ENCODE measurements around the gene PLB1. TPM values are rescaled to one million over a fixed set of nuclear protein-coding genes. Genes with fewer than 3 reads are reported as not detected.

PLB1 gene
- total and polyA plus RNA-seq, 2 donors (not counting 1 experiment from before 2014, with no cell fraction given), result 0.25 to 0.51 TPM

GRCh38 chr2:28490558-28490957, 5.3 kb upstream of the PLB1 start:
- intact Hi-C loops (cut with micrococcal nuclease), result no loop called here
- Mint-ChIP-seq H3K27ac (no peak overlapping the region), H3K4me1 (no peaks in the 10 kb centered on the region), H3K9me3 (ENCODE audit: insufficient read depth) (no peaks in the 10 kb centered on the region), H3K27me3 (peaks cover 13% of the 10 kb centered on the region), H3K4me3 (no peak overlapping the region)
- CTCF ChIA-PET, result no interaction called here
- ATAC-seq (ENCODE audit: low read depth) (no peak), DNase-seq (no peak)
- Histone ChIP-seq H3K27me3 (replicated peaks in 1 of 4; ENCODE audit: control extremely low read depth in 1 of 4, control insufficient read depth in 3 of 4, insufficient read depth in 4 of 4, low read length in 3 of 4) (no peaks in the 10 kb centered on the region), H3K9ac (ENCODE audit: low read length) (no peak overlapping the region), H3K36me3 (replicated peaks in 1 of 2; ENCODE audit: control extremely low read depth in 1 of 2, control insufficient read depth in 1 of 2, extremely low read depth in 1 of 2, insufficient read depth in 2 of 2, low read length in 1 of 2) (no peaks in the 10 kb centered on the region), H3K4me2 (replicated peaks; ENCODE audit: low read depth, low read length, poor library complexity, severe bottlenecking) (no peak overlapping the region), H3K4me3 (ENCODE audit: control extremely low read depth in 1 of 5, extremely low read depth in 1 of 5, insufficient read depth in 1 of 5, low read depth in 2 of 5, low read length in 4 of 5) (no peak overlapping the region), H3K27ac (ENCODE audit: low read length in 2 of 2) (no peak overlapping the region), H4K20me1 (ENCODE audit: control insufficient read depth, insufficient read depth, low read length, poor library complexity, severe bottlenecking) (no peaks in the 10 kb centered on the region), H2AFZ (ENCODE audit: insufficient read depth, low read depth, low read length, poor library complexity, severe bottlenecking) (no peak overlapping the region), H3K4me1 (ENCODE audit: control insufficient read depth in 2 of 2, insufficient read depth in 2 of 2, low read length in 2 of 2) (no peaks in the 10 kb centered on the region), H3K79me2 (ENCODE audit: control insufficient read depth, insufficient read depth, low read length) (no peaks in the 10 kb centered on the region), H3K9me3 (ENCODE audit: control extremely low read depth in 1 of 3, control insufficient read depth in 2 of 3, insufficient read depth in 1 of 3, low read length in 2 of 3) (no peaks in the 10 kb centered on the region)
- 91% methylated on average over 6 of the region's 7 CpGs for WGBS (ENCODE audit: insufficient coverage)
- POLR2A ChIA-PET, result no interaction called here
- TF ChIP-seq CTCF (IDR thresholded peaks at IDR 0.05), result no peak
- no peak for TF ChIP-seq EZH2 (IDR thresholded peaks at IDR 0.05; ENCODE audit: borderline replicate concordance, insufficient read depth, low read depth, low read length, poor library complexity, severe bottlenecking)

- WGBS (ENCODE audit: insufficient coverage), result no CpG with 5 or more reads among the region's 1 CpG
- Mint-ChIP-seq H3K27me3 (peaks cover 10% of the 10 kb centered on the region), H3K4me3 (no peak overlapping the region)
Measured at GRCh38 chr2:28492282-28492681, 3.6 kb upstream of the PLB1 start.

More at GRCh38 chr2:28492282-28492681, 3.6 kb upstream of the PLB1 start:
- POLR2A ChIA-PET, result no interaction called here
- no peak for ATAC-seq (ENCODE audit: low read depth)
- intact Hi-C loops (cut with micrococcal nuclease), result no loop called here
- Histone ChIP-seq H3K9me3 (ENCODE audit: control extremely low read depth in 1 of 3, control insufficient read depth in 2 of 3, insufficient read depth in 1 of 3, low read length in 2 of 3) (no peaks in the 10 kb centered on the region), H3K4me1 (ENCODE audit: control insufficient read depth in 2 of 2, insufficient read depth in 2 of 2, low read length in 2 of 2) (no peaks in the 10 kb centered on the region), H3K27ac (ENCODE audit: low read length in 2 of 2) (no peak overlapping the region), H3K4me2 (replicated peaks; ENCODE audit: low read depth, low read length, poor library complexity, severe bottlenecking) (no peak overlapping the region), H3K9ac (ENCODE audit: low read length) (no peak overlapping the region), H3K4me3 (ENCODE audit: control extremely low read depth in 1 of 5, extremely low read depth in 1 of 5, insufficient read depth in 1 of 5, low read depth in 2 of 5, low read length in 4 of 5) (no peak overlapping the region), H3K27me3 (replicated peaks in 1 of 4; ENCODE audit: control extremely low read depth in 1 of 4, control insufficient read depth in 3 of 4, insufficient read depth in 4 of 4, low read length in 3 of 4) (no peaks in the 10 kb centered on the region), H3K36me3 (replicated peaks in 1 of 2; ENCODE audit: control extremely low read depth in 1 of 2, control insufficient read depth in 1 of 2, extremely low read depth in 1 of 2, insufficient read depth in 2 of 2, low read length in 1 of 2) (no peaks in the 10 kb centered on the region), H4K20me1 (ENCODE audit: control insufficient read depth, insufficient read depth, low read length, poor library complexity, severe bottlenecking) (no peaks in the 10 kb centered on the region), H2AFZ (ENCODE audit: insufficient read depth, low read depth, low read length, poor library complexity, severe bottlenecking) (no peak overlapping the region), H3K79me2 (ENCODE audit: control insufficient read depth, insufficient read depth, low read length) (no peaks in the 10 kb centered on the region)
- Mint-ChIP-seq H3K27ac (no peak overlapping the region), H3K4me1 (no peaks in the 10 kb centered on the region), H3K9me3 (ENCODE audit: insufficient read depth) (no peaks in the 10 kb centered on the region)
- no peak for DNase-seq
- CTCF ChIA-PET, result interaction anchor here (1.2 to 1.6 kb wide), 2 partner anchors 40 to 789 kb away, joined by 5 to 7 read pairs; no protein-coding TSS in a partner anchor
- no peak for TF ChIP-seq EZH2 (IDR thresholded peaks at IDR 0.05; ENCODE audit: borderline replicate concordance, insufficient read depth, low read depth, low read length, poor library complexity, severe bottlenecking)
- TF ChIP-seq CTCF (IDR thresholded peaks at IDR 0.05), result no peak
